GM21529 (cell line): ENCODE data around the gene PIK3IP1.

ENCODE experiments used
- ATAC-seq: cut with Tn5 transposase; IDR thresholded peaks from one replicate; pipeline ENCODE4 v1.9.1; 2021; ENCODE audit not compliant: unreplicated experiment

Gene PIK3IP1

DNA sequence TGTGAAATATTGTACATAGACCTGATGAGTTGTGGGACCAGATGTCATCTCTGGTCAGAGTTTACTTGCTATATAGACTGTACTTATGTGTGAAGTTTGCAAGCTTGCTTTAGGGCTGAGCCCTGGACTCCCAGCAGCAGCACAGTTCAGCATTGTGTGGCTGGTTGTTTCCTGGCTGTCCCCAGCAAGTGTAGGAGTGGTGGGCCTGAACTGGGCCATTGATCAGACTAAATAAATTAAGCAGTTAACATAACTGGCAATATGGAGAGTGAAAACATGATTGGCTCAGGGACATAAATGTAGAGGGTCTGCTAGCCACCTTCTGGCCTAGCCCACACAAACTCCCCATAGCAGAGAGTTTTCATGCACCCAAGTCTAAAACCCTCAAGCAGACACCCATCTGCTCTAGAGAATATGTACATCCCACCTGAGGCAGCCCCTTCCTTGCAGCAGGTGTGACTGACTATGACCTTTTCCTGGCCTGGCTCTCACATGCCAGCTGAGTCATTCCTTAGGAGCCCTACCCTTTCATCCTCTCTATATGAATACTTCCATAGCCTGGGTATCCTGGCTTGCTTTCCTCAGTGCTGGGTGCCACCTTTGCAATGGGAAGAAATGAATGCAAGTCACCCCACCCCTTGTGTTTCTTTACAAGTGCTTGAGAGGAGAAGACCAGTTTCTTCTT, 12.3 kb downstream of the PIK3IP1 start:
- ATAC-seq: no peak

DNA sequence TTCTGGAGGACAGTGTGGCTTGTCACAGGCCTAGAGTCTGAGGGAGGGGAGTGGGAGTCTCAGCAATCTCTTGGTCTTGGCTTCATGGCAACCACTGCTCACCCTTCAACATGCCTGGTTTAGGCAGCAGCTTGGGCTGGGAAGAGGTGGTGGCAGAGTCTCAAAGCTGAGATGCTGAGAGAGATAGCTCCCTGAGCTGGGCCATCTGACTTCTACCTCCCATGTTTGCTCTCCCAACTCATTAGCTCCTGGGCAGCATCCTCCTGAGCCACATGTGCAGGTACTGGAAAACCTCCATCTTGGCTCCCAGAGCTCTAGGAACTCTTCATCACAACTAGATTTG, 13.0 kb downstream of the PIK3IP1 start:
- ATAC-seq: no peak

DNA sequence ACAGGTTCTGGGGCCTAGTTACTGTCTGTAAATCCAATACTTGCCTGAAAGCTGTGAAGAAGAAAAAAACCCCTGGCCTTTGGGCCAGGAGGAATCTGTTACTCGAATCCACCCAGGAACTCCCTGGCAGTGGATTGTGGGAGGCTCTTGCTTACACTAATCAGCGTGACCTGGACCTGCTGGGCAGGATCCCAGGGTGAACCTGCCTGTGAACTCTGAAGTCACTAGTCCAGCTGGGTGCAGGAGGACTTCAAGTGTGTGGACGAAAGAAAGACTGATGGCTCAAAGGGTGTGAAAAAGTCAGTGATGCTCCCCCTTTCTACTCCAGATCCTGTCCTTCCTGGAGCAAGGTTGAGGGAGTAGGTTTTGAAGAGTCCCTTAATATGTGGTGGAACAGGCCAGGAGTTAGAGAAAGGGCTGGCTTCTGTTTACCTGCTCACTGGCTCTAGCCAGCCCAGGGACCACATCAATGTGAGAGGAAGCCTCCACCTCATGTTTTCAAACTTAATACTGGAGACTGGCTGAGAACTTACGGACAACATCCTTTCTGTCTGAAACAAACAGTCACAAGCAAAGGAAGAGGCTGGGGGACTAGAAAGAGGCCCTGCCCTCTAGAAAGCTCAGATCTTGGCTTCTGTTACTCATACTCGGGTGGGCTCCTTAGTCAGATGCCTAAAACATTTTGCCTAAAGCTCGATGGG, 13.5 kb downstream of the PIK3IP1 start:
- ATAC-seq: no peak

DNA sequence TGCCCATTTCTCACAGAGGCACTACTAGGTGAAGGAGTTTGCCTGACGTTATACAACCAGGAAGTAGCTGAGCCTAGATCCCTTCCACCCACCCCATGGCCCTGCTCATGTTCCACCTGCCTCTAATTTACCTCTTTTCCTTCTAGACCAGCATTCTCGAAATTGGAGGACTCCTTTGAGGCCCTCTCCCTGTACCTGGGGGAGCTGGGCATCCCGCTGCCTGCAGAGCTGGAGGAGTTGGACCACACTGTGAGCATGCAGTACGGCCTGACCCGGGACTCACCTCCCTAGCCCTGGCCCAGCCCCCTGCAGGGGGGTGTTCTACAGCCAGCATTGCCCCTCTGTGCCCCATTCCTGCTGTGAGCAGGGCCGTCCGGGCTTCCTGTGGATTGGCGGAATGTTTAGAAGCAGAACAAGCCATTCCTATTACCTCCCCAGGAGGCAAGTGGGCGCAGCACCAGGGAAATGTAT, 14.1 kb downstream of the PIK3IP1 start:
- no peak for ATAC-seq

DNA sequence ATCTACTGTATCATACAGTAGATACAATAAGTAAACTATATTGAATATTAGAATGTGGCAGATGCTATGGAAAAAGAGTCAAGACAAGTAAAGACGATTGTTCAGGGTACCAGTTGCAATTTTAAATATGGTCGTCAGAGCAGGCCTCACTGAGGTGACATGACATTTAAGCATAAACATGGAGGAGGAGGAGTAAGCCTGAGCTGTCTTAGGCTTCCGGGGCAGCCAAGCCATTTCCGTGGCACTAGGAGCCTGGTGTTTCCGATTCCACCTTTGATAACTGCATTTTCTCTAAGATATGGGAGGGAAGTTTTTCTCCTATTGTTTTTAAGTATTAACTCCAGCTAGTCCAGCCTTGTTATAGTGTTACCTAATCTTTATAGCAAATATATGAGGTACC, 14.5 kb downstream of the PIK3IP1 start:
- no peak for ATAC-seq

DNA sequence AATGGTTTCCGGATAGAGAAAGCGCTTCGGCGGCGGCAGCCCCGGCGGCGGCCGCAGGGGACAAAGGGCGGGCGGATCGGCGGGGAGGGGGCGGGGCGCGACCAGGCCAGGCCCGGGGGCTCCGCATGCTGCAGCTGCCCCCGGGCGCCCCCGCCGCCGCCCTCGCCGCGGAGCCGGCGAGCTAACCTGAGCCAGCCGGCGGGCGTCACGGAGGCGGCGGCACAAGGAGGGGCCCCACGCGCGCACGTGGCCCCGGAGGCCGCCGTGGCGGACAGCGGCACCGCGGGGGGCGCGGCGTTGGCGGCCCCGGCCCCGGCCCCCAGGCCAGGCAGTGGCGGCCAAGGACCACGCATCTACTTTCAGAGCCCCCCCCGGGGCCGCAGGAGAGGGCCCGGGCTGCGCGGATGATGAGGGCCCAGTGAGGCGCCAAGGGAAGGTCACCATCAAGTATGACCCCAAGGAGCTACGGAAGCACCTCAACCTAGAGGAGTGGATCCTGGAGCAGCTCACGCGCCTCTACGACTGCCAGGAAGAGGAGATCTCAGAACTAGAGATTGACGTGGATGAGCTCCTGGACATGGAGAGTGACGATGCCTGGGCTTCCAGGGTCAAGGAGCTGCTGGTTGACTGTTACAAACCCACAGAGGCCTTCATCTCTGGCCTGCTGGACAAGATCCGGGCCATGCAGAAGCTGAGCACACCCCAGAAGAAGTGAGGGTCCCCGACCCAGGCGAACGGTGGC, 15.7 kb downstream of the PIK3IP1 start:
- ATAC-seq: no peak

DNA sequence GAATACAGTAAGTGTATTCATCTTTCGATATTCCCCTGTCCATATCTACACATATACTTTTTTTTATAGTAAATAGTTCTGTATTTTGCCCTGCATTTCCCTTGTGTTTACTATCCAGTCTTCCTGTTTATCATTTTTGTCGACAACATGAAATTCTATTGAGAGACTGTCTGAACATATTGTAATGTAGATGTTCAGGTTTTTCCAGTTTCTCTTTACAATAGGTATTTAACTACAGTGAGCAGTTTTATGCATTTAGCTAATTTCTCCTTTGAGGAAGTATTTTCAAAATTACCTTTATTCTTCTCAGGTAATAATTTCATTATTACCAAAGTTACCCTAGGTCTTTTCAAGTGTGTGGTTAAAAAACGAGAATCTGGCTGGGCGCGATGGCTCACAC, 16.7 kb downstream of the PIK3IP1 start:
- ATAC-seq: no peak

DNA sequence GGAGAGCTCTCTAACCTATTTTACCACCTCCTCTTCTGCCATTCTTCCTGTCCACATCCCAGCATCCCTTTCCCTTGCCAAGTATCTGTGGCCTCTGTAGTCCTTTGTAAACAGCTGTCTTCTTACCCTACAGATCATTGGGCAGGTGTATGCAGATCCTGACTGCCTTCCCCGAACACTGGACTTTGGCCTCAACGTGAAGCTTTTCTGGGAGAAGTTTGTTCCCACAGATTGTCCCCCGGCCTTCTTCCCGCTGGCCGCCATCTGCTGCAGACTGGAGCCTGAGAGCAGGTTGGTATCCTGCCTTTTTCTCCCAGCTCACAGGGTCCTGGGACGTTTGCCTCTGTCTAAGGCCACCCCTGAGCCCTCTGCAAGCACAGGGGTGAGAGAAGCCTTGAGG, 17.3 kb downstream of the PIK3IP1 start:
- no peak for ATAC-seq

DNA sequence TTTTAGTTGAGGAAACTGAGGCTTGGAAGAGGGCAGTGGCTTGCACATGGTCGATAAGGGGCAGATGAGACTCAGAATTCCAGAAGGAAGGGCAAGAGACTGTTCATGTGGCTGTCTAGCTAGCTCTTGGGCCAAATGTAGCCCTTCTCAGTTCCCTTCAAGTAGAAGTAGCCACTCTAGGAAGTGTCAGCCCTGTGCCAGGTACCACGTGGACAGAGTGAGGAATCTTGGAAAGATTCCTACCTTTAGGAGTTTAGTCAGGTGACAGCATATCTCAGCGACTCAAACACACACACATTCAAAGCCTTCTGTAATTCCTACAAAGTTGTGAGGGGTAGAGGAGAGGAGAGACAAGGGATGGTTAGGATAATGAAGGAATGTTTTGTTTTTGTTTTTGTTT, 18.3 kb downstream of the PIK3IP1 start:
- no peak for ATAC-seq

DNA sequence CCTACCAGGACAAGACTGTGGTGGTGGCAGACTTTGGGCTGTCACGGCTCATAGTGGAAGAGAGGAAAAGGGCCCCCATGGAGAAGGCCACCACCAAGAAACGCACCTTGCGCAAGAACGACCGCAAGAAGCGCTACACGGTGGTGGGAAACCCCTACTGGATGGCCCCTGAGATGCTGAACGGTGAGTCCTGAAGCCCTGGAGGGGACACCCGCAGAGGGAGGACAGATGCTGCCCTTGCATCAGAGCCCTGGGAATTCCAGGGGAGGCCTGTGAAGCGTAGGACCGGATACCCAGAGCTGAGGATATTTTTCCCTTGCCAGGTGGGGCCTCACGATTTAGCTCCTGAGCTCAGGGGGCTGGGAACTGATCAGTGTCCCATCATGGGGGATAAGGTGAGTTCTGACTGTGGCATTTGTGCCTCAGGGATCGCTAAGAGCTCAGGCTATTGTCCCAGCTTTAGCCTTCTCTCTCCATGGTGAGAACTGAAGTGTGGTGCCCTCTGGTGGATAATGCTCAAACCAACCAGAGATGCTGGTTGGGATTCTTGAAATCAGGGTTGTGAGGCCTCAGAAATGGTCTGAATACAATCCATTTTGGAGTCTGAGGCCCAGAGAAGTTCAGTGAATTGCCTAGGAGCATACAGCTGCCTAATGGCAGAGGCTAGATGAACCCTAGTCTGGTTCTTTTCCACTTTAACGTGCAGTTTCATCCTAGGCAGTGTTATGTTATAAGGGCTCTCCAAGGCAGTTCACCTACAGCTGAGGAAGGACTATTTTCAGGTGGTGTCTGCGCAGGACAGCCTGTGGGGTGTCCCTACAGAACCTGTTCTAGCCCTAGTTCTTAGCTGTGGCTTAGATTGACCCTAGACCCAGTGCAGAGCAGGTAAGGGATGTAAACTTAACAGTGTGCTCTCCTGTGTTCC, 19.5 kb downstream of the PIK3IP1 start:
- no peak for ATAC-seq

DNA sequence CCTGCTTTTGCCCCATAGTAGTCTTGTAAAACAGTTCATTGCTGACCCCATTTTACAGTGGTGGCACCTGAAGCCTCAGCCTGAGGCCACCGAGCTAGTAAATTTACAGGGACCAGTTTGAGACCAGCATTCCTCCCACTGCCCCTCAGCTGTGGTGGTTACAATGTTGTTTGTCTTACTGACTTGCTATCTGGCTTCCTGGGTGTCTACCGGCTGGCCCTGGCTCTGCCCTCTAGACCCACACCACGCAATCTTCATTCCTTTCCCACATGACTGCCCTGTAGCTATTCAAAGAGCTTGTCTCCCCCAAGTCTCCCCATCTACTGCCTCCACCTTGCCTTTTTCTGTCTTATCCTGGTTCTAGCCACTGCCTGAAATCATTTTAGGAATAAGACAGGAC, 20.8 kb downstream of the PIK3IP1 start:
- no peak for ATAC-seq

DNA sequence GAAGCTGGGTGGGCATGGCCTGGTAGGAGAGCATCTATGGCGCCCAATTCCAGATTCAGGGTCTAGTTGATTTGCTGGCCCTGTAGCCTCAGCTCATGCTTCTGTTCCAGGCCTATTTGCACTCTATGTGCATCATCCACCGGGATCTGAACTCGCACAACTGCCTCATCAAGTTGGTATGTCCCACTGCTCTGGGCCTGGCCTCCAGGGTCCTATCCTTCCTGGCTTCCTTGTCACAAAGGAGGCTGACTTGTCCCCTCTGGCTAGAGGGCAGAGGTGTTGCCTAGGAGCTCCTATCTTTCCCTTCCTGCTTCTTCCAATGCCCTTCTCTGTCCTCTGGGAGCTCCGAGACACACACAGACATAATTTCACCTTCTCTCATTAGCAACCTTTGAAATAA, 21.3 kb downstream of the PIK3IP1 start:
- ATAC-seq: no peak

DNA sequence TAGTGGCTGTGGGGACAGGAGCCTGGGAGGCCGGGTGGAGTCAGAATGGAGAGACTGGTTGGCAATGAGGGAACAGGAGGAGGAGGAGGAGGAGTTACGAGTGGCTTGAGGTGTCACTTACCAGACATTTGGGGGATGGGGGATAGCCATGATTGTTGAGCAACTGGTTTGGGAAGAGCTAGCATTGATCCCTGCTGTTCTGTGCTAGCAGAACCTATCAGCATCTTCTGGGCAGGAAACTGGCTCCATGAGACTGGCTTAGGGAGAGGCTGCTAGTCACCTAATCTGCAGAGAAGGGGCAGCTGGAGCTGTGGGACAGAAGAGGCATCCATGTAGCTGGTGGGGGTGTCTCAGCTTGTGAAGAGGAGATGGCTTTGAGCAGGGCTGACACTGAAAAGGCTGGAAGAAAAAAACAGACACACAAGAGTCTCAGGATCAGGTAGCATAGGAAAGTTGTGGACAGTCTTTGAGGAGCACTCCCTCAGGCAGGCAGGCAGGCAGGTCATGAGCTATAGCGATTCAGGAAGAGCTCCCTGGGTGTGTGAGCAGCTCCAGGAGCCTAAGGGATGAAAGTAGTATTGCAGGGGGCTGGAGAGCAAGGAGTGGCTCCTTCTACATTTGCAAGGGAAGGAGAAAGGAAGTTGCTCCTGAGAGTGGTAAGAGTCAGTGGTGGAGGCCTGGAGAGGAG, 22.3 kb downstream of the PIK3IP1 start:
- no peak for ATAC-seq

DNA sequence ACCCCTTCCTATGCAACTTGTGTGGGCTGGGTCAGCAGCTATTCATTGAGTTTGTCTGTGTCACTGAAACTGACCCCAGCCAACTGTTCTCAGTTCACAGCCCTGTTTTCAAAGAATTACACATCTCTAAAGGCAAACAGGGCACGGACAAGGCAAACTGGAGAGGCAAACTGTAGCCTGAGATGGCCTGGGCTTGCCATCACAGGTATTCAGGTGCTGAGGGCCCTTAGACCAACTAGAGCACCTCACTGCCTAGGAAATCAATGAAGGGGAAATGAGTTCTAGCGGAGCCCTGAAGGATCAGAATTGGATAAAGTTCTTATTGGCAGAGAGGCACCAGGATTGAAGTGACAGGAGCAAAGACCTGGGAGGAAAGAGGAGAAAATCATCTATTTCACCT, 24.0 kb downstream of the PIK3IP1 start:
- no peak for ATAC-seq

DNA sequence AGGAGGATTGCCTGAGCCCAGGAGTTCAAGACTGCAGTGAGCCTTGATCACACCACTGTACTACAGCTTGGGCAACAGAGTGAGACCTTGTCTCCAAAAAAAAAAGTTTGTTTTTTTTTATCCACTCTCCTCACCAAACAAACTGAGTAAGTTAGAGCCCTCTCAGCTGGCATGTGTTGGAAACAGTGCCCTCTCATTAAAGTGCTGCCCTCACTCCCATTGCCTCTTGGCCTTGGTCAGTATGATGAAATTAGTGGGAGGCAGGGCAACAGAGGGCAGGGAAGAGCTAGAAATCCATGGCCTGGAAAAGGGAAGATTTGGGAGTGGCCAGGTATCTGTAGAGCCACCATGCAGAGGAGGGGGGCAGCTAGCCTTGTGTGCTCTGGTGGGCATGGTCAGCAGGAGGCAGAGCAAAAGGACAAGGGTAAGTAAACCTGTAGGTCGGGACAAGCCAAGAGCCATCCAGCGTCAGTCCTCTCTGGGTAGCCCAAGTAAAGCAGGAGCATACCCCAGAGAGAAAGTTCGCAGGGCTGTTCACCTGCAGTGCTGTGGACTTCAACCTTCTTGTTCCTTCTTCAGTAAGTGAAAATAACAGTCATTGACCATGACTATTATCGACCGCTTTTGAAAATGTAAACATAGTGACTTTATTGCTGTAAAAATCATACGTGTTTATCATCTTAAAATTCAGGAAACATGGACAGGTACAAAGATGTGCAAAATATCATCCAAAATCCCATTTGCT, 28.2 kb downstream of the PIK3IP1 start:
- ATAC-seq: no peak

DNA sequence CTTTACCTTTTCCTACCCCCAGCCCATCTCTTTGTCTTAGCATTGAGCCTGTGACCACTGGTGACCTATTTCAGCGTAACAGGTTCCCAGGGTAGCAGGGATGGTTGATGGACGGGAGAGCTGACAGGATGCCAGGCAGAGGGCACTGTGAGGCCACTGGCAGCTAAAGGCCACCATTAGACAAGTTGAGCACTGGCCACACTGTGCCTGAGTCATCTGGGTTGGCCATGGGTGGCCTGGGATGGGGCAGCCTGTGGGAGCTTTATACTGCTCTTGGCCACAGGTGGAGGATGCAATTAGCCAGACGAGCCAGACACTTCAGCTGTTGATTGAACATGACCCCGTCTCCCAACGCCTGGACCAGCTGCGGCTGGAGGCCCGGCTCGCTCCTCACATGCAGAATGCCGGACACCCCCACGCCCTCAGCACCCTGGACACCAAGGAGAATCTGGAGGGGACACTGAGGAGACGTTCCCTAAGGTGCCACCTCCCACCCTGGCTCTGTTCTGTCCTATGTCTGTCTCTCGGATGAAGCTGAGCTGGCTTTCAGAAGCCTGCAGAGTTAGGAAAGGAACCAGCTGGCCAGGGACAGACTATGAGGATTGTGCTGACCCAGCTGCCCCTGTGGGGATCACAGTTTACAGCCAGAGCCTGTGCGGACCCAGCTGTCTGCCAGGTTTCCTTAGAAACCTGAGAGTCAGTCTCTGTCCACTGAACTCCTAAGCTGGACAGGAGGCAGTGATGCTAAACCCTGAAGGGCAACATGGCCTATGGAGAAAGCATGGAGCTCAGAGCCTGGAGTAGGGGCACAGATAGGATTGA, 29.8 kb downstream of the PIK3IP1 start:
- no peak for ATAC-seq

DNA sequence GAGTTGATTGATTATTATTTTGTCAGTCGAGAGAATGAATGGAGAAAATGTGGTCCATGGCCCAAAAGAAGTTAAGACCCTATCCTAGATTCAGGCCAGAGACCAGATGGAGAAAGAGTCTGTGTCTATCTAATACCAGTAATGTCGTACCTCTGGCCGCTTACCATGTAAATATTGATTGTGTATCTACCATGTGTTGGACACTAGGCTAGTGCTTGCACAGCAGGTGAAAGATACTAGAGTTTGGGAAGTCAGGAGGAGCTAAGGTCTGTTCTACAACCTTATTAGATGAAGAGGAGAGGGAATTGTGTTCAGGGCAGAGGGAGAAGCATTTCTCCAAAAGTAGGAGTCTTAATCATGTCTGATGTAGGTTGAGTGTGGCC, 31.8 kb downstream of the PIK3IP1 start:
- ATAC-seq: no peak

DNA sequence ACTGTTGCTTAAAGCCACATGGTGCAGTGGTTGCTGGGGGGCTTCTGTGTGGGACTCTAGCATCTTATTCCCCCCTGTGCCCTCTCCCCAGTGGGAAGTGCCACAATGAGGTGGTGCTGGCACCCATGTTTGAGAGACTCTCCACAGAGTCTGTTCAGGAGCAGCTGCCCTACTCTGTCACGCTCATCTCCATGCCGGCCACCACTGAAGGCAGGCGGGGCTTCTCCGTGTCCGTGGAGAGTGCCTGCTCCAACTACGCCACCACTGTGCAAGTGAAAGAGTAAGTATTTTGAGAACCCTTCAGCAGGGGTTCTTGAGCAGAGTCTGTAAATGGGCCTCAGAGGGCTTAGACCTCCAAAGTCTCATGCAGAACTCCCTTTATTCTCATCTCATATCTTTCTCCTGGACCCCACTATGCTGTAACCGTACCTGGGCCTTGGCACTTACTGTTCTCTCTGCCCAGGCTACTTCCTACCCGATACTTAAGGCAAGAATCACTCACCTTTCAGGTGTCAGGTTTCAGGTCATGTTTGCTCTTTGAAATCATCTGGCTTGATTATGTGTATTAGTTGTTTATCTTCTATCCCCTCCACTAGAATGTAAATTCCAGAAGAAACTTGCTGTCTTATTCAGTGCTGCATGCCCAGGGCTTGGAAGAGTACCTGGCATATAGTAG, 32.4 kb downstream of the PIK3IP1 start:
- ATAC-seq: no peak
